GM23338 (cell line): ENCODE results near the gene COL20A1.

Experiments
- CREB1 ChIP-seq: fragments of 250-450 bp; sonication (Bioruptor Pico); IDR thresholded peaks from 2 replicates; pipeline ENCODE4 v1.5.0; 2020; ENCODE audit warnings: low read depth, mild to moderate bottlenecking, moderate library complexity
- EZH2 ChIP-seq: fragments of 200-600 bp; sonication (generic); IDR thresholded peaks from one replicate; pipeline ENCODE4 v1.8.0; 2017; ENCODE audit warnings: antibody characterized with exemption, mild to moderate bottlenecking, low read depth; ENCODE audit not compliant: unreplicated experiment
- EZH2phosphoT487 ChIP-seq: fragments of 200-600 bp; sonication (generic); IDR thresholded peaks from one replicate; pipeline ENCODE4 v1.8.1; 2018; ENCODE audit warnings: antibody characterized with exemption; ENCODE audit not compliant: unreplicated experiment
- JUNB ChIP-seq: IDR thresholded peaks from one replicate; pipeline ENCODE4 v1.6.1; 2016; ENCODE audit warnings: antibody characterized with exemption; ENCODE audit not compliant: unreplicated experiment
- POLR2AphosphoS5 ChIP-seq: IDR thresholded peaks from 2 replicates; pipeline ENCODE4 v1.6.1; 2016; ENCODE audit warnings: antibody characterized with exemption, low read depth
- TF ChIP-seq, protein P1 (sequence below), 2 experiments: fragments of 200-600 bp in 1 of 2; sonication (generic) in 1 of 2; conservative IDR thresholded peaks; 2 replicates each; pipeline versions ENCODE4 v1.5.1 to v1.6.1; 2016 to 2017; ENCODE audit warnings: antibody characterized with exemption in 2 of 2, low read depth in 2 of 2, mild to moderate bottlenecking in 2 of 2, moderate library complexity in 1 of 2
- TF ChIP-seq, protein P2 (sequence below): IDR thresholded peaks from one replicate; pipeline ENCODE4 v1.6.1; 2018; ENCODE audit warnings: antibody characterized with exemption; ENCODE audit not compliant: unreplicated experiment
- TF ChIP-seq, protein P3 (sequence below): fragments of 250-450 bp; sonication (Bioruptor Pico); IDR thresholded peaks from 2 replicates; pipeline ENCODE4 v1.5.0; 2020; ENCODE audit warnings: mild to moderate bottlenecking, moderate library complexity

DNA sequence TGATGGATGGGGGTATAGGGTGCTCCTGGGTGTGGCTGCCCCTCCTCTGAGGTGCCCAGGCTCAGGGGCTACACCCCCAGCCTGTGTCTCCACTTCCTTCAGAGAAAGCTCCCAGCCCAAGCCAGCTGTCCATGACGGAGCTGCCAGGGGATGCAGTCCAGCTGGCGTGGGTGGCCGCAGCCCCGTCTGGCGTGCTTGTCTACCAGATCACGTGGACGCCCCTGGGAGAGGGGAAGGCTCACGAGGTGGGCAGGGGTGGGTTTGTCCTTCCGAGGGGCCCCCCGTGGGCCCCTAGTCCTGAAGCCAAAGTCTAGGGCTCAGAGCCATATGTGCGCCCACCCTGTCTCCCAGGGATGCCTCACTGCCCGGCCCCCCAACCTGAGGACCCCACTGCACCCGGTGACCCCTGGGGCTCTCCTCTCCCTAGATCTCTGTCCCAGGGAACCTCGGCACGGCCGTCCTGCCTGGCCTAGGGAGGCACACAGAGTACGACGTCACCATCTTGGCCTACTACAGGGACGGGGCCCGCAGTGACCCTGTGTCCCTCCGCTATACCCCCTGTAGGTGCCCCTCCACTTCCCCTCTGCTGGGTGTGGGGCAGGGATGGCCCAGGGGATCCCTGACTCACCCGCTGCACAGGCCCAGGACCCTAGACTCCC, 19.8 kb downstream of the COL20A1 start:
- TF ChIP-seq, protein P1, sequence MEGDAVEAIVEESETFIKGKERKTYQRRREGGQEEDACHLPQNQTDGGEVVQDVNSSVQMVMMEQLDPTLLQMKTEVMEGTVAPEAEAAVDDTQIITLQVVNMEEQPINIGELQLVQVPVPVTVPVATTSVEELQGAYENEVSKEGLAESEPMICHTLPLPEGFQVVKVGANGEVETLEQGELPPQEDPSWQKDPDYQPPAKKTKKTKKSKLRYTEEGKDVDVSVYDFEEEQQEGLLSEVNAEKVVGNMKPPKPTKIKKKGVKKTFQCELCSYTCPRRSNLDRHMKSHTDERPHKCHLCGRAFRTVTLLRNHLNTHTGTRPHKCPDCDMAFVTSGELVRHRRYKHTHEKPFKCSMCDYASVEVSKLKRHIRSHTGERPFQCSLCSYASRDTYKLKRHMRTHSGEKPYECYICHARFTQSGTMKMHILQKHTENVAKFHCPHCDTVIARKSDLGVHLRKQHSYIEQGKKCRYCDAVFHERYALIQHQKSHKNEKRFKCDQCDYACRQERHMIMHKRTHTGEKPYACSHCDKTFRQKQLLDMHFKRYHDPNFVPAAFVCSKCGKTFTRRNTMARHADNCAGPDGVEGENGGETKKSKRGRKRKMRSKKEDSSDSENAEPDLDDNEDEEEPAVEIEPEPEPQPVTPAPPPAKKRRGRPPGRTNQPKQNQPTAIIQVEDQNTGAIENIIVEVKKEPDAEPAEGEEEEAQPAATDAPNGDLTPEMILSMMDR (conservative IDR thresholded peaks at IDR 0.05; ENCODE audit: low read depth in 2 of 2) = no peak
- TF ChIP-seq EZH2 (no peak), POLR2AphosphoS5 (no peak), CREB1 (CRISPR knock-in tag) (no peak), EZH2phosphoT487 (no peak), JUNB (no peak)
- TF ChIP-seq, protein P2, sequence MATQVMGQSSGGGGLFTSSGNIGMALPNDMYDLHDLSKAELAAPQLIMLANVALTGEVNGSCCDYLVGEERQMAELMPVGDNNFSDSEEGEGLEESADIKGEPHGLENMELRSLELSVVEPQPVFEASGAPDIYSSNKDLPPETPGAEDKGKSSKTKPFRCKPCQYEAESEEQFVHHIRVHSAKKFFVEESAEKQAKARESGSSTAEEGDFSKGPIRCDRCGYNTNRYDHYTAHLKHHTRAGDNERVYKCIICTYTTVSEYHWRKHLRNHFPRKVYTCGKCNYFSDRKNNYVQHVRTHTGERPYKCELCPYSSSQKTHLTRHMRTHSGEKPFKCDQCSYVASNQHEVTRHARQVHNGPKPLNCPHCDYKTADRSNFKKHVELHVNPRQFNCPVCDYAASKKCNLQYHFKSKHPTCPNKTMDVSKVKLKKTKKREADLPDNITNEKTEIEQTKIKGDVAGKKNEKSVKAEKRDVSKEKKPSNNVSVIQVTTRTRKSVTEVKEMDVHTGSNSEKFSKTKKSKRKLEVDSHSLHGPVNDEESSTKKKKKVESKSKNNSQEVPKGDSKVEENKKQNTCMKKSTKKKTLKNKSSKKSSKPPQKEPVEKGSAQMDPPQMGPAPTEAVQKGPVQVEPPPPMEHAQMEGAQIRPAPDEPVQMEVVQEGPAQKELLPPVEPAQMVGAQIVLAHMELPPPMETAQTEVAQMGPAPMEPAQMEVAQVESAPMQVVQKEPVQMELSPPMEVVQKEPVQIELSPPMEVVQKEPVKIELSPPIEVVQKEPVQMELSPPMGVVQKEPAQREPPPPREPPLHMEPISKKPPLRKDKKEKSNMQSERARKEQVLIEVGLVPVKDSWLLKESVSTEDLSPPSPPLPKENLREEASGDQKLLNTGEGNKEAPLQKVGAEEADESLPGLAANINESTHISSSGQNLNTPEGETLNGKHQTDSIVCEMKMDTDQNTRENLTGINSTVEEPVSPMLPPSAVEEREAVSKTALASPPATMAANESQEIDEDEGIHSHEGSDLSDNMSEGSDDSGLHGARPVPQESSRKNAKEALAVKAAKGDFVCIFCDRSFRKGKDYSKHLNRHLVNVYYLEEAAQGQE = no peak
- TF ChIP-seq, protein P3, sequence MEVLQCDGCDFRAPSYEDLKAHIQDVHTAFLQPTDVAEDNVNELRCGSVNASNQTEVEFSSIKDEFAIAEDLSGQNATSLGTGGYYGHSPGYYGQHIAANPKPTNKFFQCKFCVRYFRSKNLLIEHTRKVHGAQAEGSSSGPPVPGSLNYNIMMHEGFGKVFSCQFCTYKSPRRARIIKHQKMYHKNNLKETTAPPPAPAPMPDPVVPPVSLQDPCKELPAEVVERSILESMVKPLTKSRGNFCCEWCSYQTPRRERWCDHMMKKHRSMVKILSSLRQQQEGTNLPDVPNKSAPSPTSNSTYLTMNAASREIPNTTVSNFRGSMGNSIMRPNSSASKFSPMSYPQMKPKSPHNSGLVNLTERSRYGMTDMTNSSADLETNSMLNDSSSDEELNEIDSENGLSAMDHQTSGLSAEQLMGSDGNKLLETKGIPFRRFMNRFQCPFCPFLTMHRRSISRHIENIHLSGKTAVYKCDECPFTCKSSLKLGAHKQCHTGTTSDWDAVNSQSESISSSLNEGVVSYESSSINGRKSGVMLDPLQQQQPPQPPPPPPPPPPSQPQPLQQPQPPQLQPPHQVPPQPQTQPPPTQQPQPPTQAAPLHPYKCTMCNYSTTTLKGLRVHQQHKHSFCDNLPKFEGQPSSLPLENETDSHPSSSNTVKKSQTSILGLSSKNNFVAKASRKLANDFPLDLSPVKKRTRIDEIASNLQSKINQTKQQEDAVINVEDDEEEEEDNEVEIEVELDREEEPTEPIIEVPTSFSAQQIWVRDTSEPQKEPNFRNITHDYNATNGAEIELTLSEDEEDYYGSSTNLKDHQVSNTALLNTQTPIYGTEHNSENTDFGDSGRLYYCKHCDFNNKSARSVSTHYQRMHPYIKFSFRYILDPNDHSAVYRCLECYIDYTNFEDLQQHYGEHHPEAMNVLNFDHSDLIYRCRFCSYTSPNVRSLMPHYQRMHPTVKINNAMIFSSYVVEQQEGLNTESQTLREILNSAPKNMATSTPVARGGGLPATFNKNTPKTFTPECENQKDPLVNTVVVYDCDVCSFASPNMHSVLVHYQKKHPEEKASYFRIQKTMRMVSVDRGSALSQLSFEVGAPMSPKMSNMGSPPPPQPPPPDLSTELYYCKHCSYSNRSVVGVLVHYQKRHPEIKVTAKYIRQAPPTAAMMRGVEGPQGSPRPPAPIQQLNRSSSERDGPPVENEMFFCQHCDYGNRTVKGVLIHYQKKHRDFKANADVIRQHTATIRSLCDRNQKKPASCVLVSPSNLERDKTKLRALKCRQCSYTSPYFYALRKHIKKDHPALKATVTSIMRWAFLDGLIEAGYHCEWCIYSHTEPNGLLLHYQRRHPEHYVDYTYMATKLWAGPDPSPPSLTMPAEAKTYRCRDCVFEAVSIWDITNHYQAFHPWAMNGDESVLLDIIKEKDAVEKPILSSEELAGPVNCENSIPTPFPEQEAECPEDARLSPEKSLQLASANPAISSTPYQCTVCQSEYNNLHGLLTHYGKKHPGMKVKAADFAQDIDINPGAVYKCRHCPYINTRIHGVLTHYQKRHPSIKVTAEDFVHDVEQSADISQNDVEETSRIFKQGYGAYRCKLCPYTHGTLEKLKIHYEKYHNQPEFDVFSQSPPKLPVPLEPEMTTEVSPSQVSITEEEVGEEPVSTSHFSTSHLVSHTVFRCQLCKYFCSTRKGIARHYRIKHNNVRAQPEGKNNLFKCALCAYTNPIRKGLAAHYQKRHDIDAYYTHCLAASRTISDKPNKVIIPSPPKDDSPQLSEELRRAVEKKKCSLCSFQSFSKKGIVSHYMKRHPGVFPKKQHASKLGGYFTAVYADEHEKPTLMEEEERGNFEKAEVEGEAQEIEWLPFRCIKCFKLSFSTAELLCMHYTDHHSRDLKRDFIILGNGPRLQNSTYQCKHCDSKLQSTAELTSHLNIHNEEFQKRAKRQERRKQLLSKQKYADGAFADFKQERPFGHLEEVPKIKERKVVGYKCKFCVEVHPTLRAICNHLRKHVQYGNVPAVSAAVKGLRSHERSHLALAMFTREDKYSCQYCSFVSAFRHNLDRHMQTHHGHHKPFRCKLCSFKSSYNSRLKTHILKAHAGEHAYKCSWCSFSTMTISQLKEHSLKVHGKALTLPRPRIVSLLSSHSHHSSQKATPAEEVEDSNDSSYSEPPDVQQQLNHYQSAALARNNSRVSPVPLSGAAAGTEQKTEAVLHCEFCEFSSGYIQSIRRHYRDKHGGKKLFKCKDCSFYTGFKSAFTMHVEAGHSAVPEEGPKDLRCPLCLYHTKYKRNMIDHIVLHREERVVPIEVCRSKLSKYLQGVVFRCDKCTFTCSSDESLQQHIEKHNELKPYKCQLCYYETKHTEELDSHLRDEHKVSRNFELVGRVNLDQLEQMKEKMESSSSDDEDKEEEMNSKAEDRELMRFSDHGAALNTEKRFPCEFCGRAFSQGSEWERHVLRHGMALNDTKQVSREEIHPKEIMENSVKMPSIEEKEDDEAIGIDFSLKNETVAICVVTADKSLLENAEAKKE (CRISPR knock-in tag) = no peak
